Neural crest cell (in vitro differentiated cells): Measurements from ENCODE around the gene MEG3. TPM values are rescaled to one million over a fixed set of nuclear protein-coding genes. Genes with fewer than 3 reads are reported as not detected.
A peak's percentile ranks its signal among the peaks of the same experiment; 100 is the strongest.

Experiments
- DNase-seq: peaks from one replicate; pipeline ENCODE4 v3.0.0; 2021; ENCODE audit warnings: low read depth, mixed read lengths, low spot score
- H3K27ac Mint-ChIP-seq: one replicate; pipeline ENCODE4 v1.8.0; 2021; ENCODE audit warnings: mild to moderate bottlenecking, mixed read lengths; ENCODE audit not compliant: unreplicated experiment
- H3K27me3 Mint-ChIP-seq: 2 replicates; pipeline ENCODE4 v1.8.0; 2021; ENCODE audit warnings: low read depth, mild to moderate bottlenecking, mixed read lengths
- H3K36me3 Mint-ChIP-seq: 2 replicates; pipeline ENCODE4 v1.8.0; 2021; ENCODE audit warnings: low read depth, mild to moderate bottlenecking, mixed read lengths
- H3K4me1 Mint-ChIP-seq: 2 replicates; pipeline ENCODE4 v1.8.0; 2021; ENCODE audit warnings: mixed read lengths
- H3K4me3 Mint-ChIP-seq: one replicate; pipeline ENCODE4 v1.8.0; 2021; ENCODE audit warnings: mild to moderate bottlenecking, mixed read lengths
- H3K9me3 Mint-ChIP-seq: 2 replicates; pipeline ENCODE4 v1.8.0; 2021; ENCODE audit warnings: mixed read lengths
- CTCF ChIP-seq: fragments of 200-600 bp; sonication (generic); conservative IDR thresholded peaks from 2 replicates; pipeline ENCODE4 v1.5.0; 2021; ENCODE audit warnings: antibody characterized with exemption, mild to moderate bottlenecking
- microRNA-seq: library from miRNA; unstranded; fragments of <30 nt; microRNA quantifications from one replicate; pipeline ENCODE4, GENCODE V29; 2020
- total RNA-seq: library from RNA; stranded (reverse); gene quantifications from 2 replicates; pipeline ENCODE4 v1.2.1, GENCODE V29; 2021

Gene MEG3
- total RNA-seq, 1 donor from 2014 or later = 1.0 TPM

- no peaks in the 10 kb centered on the region for H3K36me3 Mint-ChIP-seq
- no peak overlapping the region for H3K27ac Mint-ChIP-seq
- no peak for DNase-seq
- peaks cover 33% of the 10 kb centered on the region for H3K27me3 Mint-ChIP-seq
- H3K4me1 Mint-ChIP-seq = peaks cover 17% of the 10 kb centered on the region
- H3K4me3 Mint-ChIP-seq = no peak overlapping the region
- H3K9me3 Mint-ChIP-seq = no peaks in the 10 kb centered on the region
- TF ChIP-seq CTCF = no peak
Measured at GRCh38 chr14:100909439-100909838, 83.5 kb downstream of the MEG3 start.

Small RNAs within 50 kb of the gene (microRNA-seq; reads per million reads assigned to microRNA genes)
- 81.7 reads per million, percentile 58 among the genes with 10 or more reads in this experiment for gene MIR127
- gene MIR136 = not detected
- gene MIR2392 = not detected
- gene MIR337 = 18.4 reads per million, percentile 33 among the genes with 10 or more reads in this experiment
- gene MIR431 = 45.0 reads per million, percentile 49 among the genes with 10 or more reads in this experiment
- gene MIR432 = 14.8 reads per million, percentile 30 among the genes with 10 or more reads in this experiment
- gene MIR433 = 5.3 reads per million
- gene MIR493 = 7.7 reads per million, percentile 11 among the genes with 10 or more reads in this experiment
- gene MIR665 = not detected

Other genes starting within 250 kb of the MEG3 start
- 3.0 and 4.8 TPM in 2 replicates for gene BEGAIN, start 238.7 kb upstream of the MEG3 start, total RNA-seq
- 4.4 and 5.2 TPM in 2 replicates for gene DLK1, start 99.2 kb upstream of the MEG3 start, total RNA-seq
- gene RTL1, start 77.6 kb downstream of the MEG3 start, total RNA-seq = 0.09 and 0.18 TPM in 2 replicates